HepG2 (cell line): ENCODE measurements around the gene KIF22. TPM values are rescaled to one million over a fixed set of nuclear protein-coding genes. Genes with fewer than 3 reads are reported as not detected.

Source experiments
- ATAC-seq: fragments of 200-7000 bp; cut with Tn5 transposase; 3 replicates; pipeline ENCODE4 v1.9.1; 2020; ENCODE audit warnings: mild to moderate bottlenecking, moderate library complexity
- BruUV-seq: library from RNA; stranded (reverse); fragments of 400-500 nt; replicated peaks from 2 replicates; lab custom pipeline; 2021; lab: Mats Ljungman, UMichigan
- CTCF ChIA-PET: fragments of 300-600 bp; formaldehyde crosslinking; extraction: SDS; loops from one replicate; lab custom pipeline; 2021; ENCODE audit warnings: low total read pairs, inconsistent platforms, low intra/inter-chr PET ratio; lab: Yijun Ruan, JAX
- POLR2A ChIA-PET: fragments of 350-600 bp; sonication (Branson Sonifier 250); formaldehyde crosslinking; loops from one replicate; lab custom pipeline; 2020; ENCODE audit warnings: antibody characterized with exemption, inconsistent platforms; lab: Yijun Ruan, JAX
- DNase-seq: peaks from one replicate; pipeline ENCODE4 v3.0.0-alpha.2; 2015; ENCODE audit warnings: low spot score
- FAIRE-seq: peaks from 3 replicates; lab custom pipeline; 2011; peaks lifted over from hg19 to GRCh38; lab: Jason Lieb, UNC
- H2AFZ ChIP-seq: one replicate; pipeline ENCODE4 v1.6.1; 2011; ENCODE audit warnings: low read length, inconsistent platforms
- H3K27ac ChIP-seq: fragments of 300-600 bp; 3 replicates; pipeline ENCODE4 v1.8.0; 2011; ENCODE audit warnings: mixed run types, mild to moderate bottlenecking, mixed read lengths, low read length, inconsistent platforms; ENCODE audit not compliant: insufficient read depth; ENCODE audit errors: extremely low read length
- H3K27me3 ChIP-seq, 2 experiments: fragments of 200-600 bp in 1 of 2; 2 replicates in 1 of 2; 3 replicates in 1 of 2; pipeline versions ENCODE4 v1.6.0 to v1.8.0; 2011; ENCODE audit warnings: low read length in 2 of 2, mild to moderate bottlenecking in 2 of 2, moderate library complexity in 2 of 2, inconsistent platforms in 1 of 2; ENCODE audit not compliant: insufficient read depth in 2 of 2, control insufficient read depth in 1 of 2
- H3K36me3 ChIP-seq, 2 experiments: fragments of 200-600 bp in 1 of 2; replicated peaks in 1 of 2; 2 replicates in 1 of 2; 3 replicates in 1 of 2; pipeline versions ENCODE4 v1.5.1 to v1.8.0; 2011; ENCODE audit warnings: low read length in 2 of 2, inconsistent platforms in 1 of 2; ENCODE audit not compliant: insufficient read depth in 2 of 2, control insufficient read depth in 1 of 2
- H3K4me1 ChIP-seq: 2 replicates; pipeline ENCODE4 v1.5.1; 2012; ENCODE audit warnings: low read length, inconsistent platforms; ENCODE audit not compliant: insufficient read depth
- H3K4me2 ChIP-seq: 2 replicates; pipeline ENCODE4 v1.6.0; 2011; ENCODE audit warnings: low read depth, low read length, inconsistent platforms
- H3K4me3 ChIP-seq, 3 experiments: fragments of 200-600 bp in 1 of 3; sonication (generic), shearing (Covaris generic) in 1 of 3; replicated peaks in 1 of 3; 2 replicates each; pipeline ENCODE4 v1.5.1; 2011 to 2016; ENCODE audit warnings: low read length in 3 of 3, inconsistent platforms in 2 of 3, low read depth in 2 of 3, mild to moderate bottlenecking in 2 of 3, control low read depth in 1 of 3, mixed read lengths in 1 of 3; ENCODE audit not compliant: insufficient read depth in 1 of 3
- H3K79me2 ChIP-seq: one replicate; pipeline ENCODE4 v1.6.1; 2011; ENCODE audit warnings: low read length, inconsistent platforms; ENCODE audit not compliant: insufficient read depth
- H3K9ac ChIP-seq: 2 replicates; pipeline ENCODE4 v1.6.0; 2011; ENCODE audit warnings: mild to moderate bottlenecking, low read depth, low read length, inconsistent platforms; ENCODE audit not compliant: insufficient read depth
- H3K9me3 ChIP-seq: 2 replicates; pipeline ENCODE4 v1.5.1; 2012; ENCODE audit warnings: mild to moderate bottlenecking, low read length
- H4K20me1 ChIP-seq: 2 replicates; pipeline ENCODE4 v1.6.0; 2011; ENCODE audit warnings: inconsistent platforms, mild to moderate bottlenecking, low read length, moderate library complexity; ENCODE audit not compliant: insufficient read depth
- ARID4A ChIP-seq: sonication (generic); formaldehyde crosslinking; IDR thresholded peaks from 2 replicates; pipeline ENCODE4 v1.5.0; 2020; ENCODE audit warnings: mild to moderate bottlenecking, missing genetic modification reagents, borderline replicate concordance
- ARNT2 ChIP-seq: sonication (generic); formaldehyde crosslinking; IDR thresholded peaks from 2 replicates; pipeline ENCODE4 v1.8.0; 2022; ENCODE audit warnings: mild to moderate bottlenecking, low read depth, missing genetic modification reagents, moderate library complexity
- EHMT2 ChIP-seq: fragments of 200-600 bp; sonication (generic); IDR thresholded peaks from 2 replicates; pipeline ENCODE4 v1.7.0; 2017; ENCODE audit warnings: antibody characterized with exemption, low read depth, low read length, borderline replicate concordance
- FOXP1 ChIP-seq, 2 experiments: fragments of 450-650 bp in 1 of 2; IDR thresholded peaks; 2 replicates each; pipeline ENCODE4 v1.6.1; 2017 to 2018; ENCODE audit warnings: antibody characterized with exemption in 1 of 2
- HIVEP1 ChIP-seq: sonication (generic); formaldehyde crosslinking; IDR thresholded peaks from 2 replicates; pipeline ENCODE4 v1.4.0; 2020; ENCODE audit warnings: mild to moderate bottlenecking, missing genetic modification reagents
- IRX3 ChIP-seq: sonication (generic); formaldehyde crosslinking; IDR thresholded peaks from 2 replicates; pipeline ENCODE4 v1.8.1; 2023; ENCODE audit warnings: mild to moderate bottlenecking, low read depth, missing genetic modification reagents, borderline replicate concordance
- MEIS1 ChIP-seq: sonication (generic); formaldehyde crosslinking; IDR thresholded peaks from 2 replicates; pipeline ENCODE4 v1.9.0; 2021; ENCODE audit warnings: mild to moderate bottlenecking, missing genetic modification reagents, moderate library complexity, borderline replicate concordance
- THYN1 ChIP-seq: sonication (generic); formaldehyde crosslinking; IDR thresholded peaks from 2 replicates; pipeline ENCODE4 v1.8.1; 2023; ENCODE audit warnings: low read depth, mild to moderate bottlenecking, moderate library complexity, missing genetic modification reagents, borderline replicate concordance
- ZFP62 ChIP-seq: sonication (generic); formaldehyde crosslinking; IDR thresholded peaks from 2 replicates; pipeline ENCODE4 v1.4.0; 2020; ENCODE audit warnings: missing genetic modification reagents
- ZFP82 ChIP-seq: sonication (generic); formaldehyde crosslinking; IDR thresholded peaks from 2 replicates; pipeline ENCODE4 v1.5.1; 2020; ENCODE audit warnings: mild to moderate bottlenecking, missing genetic modification reagents, borderline replicate concordance
- ZNF12 ChIP-seq: sonication (generic); formaldehyde crosslinking; IDR thresholded peaks from 2 replicates; pipeline ENCODE4 v1.5.0; 2020; ENCODE audit warnings: missing genetic modification reagents
- ZNF143 ChIP-seq: sonication (generic); formaldehyde crosslinking; IDR thresholded peaks from 2 replicates; pipeline ENCODE4 v1.4.0; 2020; ENCODE audit warnings: missing genetic modification reagents
- ZNF160 ChIP-seq: sonication (generic); formaldehyde crosslinking; IDR thresholded peaks from 2 replicates; pipeline ENCODE4 v1.8.0; 2022; ENCODE audit warnings: mild to moderate bottlenecking, inconsistent platforms, missing genetic modification reagents
- ZNF33A ChIP-seq: sonication (generic); formaldehyde crosslinking; IDR thresholded peaks from 2 replicates; pipeline ENCODE4 v1.5.1; 2020; ENCODE audit warnings: missing genetic modification reagents, mild to moderate bottlenecking, moderate library complexity, borderline replicate concordance
- ZNF44 ChIP-seq: sonication (generic); formaldehyde crosslinking; IDR thresholded peaks from 2 replicates; pipeline ENCODE4 v1.5.1; 2020; ENCODE audit warnings: mild to moderate bottlenecking, missing genetic modification reagents
- ZNF549 ChIP-seq: sonication (generic); formaldehyde crosslinking; IDR thresholded peaks from 2 replicates; pipeline ENCODE4 v1.5.0; 2020; ENCODE audit warnings: missing genetic modification reagents
- ZNF660 ChIP-seq: sonication (generic); formaldehyde crosslinking; IDR thresholded peaks from 2 replicates; pipeline ENCODE4 v1.5.1; 2020; ENCODE audit warnings: mild to moderate bottlenecking, low read depth, missing genetic modification reagents, borderline replicate concordance
- WGBS: methylation state at CpG from one replicate; pipeline ENCODE4 v1.1.6; 2017; ENCODE audit warnings: low lambda C conversion rate; 5-methylcytosine and 5-hydroxymethylcytosine counted together
- in situ Hi-C: cut with HindIII; loops from 2 replicates; pipeline ENCODE4 v1.10.0; 2017; ENCODE audit warnings: low pct_unique_long_range_greater_than_20kb; ENCODE audit not compliant: extremely low pct_ligation_motif_present
- intact Hi-C: fragments of 100-400 bp; cut with micrococcal nuclease; formaldehyde crosslinking; loops from one replicate; pipeline ENCODE4 v1.10.0; 2022; ENCODE audit not compliant: unreplicated experiment
- polyA plus RNA-seq, 8 experiments: library from polyadenylated mRNA; depleted of rRNA in 3 of 8; stranded (reverse) in 7 of 8; unstranded in 1 of 8; fragments of >200 nt; fragmentation: Illumina TruSeq in 4 of 8; extraction: Trizol in 4 of 8; gene quantifications; 2 replicates each; pipeline versions ENCODE4 v1.2.1 to v1.2.3, GENCODE V29; 2011 to 2016; ENCODE audit warnings: low read depth in 4 of 8, missing spikeins in 1 of 8, mixed read lengths in 1 of 8; ENCODE audit not compliant: insufficient read depth in 1 of 8
- total RNA-seq, 5 experiments: library from RNA; depleted of rRNA; stranded (reverse); fragments of >200 nt; fragmentation: Illumina TruSeq; extraction: Trizol; gene quantifications; 2 replicates each; pipeline ENCODE4 v1.2.3, GENCODE V29; 2016; ENCODE audit warnings: low read depth in 1 of 5
- TF ChIP-seq, protein P1 (sequence below): sonication (generic); formaldehyde crosslinking; IDR thresholded peaks from 2 replicates; pipeline ENCODE4 v1.4.0; 2020; ENCODE audit warnings: missing genetic modification reagents, borderline replicate concordance

KIF22 gene
- total and polyA plus RNA-seq, 2 of the 13 experiments (the other 11 are each of a cell fraction or from before 2014, with no cell fraction given): 95.8 to 118 TPM

- H3K9ac ChIP-seq: peak overlapping the region; percentile 56
- no TSS peak for BruUV-seq
- TF ChIP-seq EHMT2: no peak
- no peak for TF ChIP-seq HIVEP1 (CRISPR knock-in tag)
- no peak for TF ChIP-seq ARNT2 (CRISPR knock-in tag)
- TF ChIP-seq ZNF549 (CRISPR knock-in tag): no peak
- TF ChIP-seq ARID4A (CRISPR knock-in tag): 0 out of 2 replicates have a peak, but pooled peaks have one; percentile 17
- TF ChIP-seq ZFP82 (CRISPR knock-in tag): no peak
- TF ChIP-seq ZNF44 (CRISPR knock-in tag): no peak
- TF ChIP-seq ZNF33A (CRISPR knock-in tag): no peak
- TF ChIP-seq ZNF660 (CRISPR knock-in tag): no peak
- no peak for TF ChIP-seq IRX3 (CRISPR knock-in tag)
- no peak for TF ChIP-seq ZNF12 (CRISPR knock-in tag)
- no peak for TF ChIP-seq MEIS1
- no peak for TF ChIP-seq ZNF160 (CRISPR knock-in tag)
- TF ChIP-seq FOXP1 (IDR thresholded peaks at IDR 0.05): no peak
- TF ChIP-seq FOXP1 (CRISPR knock-in tag; IDR thresholded peaks at IDR 0.05): no peak
- no peak for TF ChIP-seq THYN1 (CRISPR knock-in tag)
- TF ChIP-seq ZFP62 (CRISPR knock-in tag): no peak
- TF ChIP-seq, protein P1, sequence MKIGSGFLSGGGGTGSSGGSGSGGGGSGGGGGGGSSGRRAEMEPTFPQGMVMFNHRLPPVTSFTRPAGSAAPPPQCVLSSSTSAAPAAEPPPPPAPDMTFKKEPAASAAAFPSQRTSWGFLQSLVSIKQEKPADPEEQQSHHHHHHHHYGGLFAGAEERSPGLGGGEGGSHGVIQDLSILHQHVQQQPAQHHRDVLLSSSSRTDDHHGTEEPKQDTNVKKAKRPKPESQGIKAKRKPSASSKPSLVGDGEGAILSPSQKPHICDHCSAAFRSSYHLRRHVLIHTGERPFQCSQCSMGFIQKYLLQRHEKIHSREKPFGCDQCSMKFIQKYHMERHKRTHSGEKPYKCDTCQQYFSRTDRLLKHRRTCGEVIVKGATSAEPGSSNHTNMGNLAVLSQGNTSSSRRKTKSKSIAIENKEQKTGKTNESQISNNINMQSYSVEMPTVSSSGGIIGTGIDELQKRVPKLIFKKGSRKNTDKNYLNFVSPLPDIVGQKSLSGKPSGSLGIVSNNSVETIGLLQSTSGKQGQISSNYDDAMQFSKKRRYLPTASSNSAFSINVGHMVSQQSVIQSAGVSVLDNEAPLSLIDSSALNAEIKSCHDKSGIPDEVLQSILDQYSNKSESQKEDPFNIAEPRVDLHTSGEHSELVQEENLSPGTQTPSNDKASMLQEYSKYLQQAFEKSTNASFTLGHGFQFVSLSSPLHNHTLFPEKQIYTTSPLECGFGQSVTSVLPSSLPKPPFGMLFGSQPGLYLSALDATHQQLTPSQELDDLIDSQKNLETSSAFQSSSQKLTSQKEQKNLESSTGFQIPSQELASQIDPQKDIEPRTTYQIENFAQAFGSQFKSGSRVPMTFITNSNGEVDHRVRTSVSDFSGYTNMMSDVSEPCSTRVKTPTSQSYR: no peak
- no peak for TF ChIP-seq ZNF143 (CRISPR knock-in tag)
Observed at GRCh38 chr16:29821643-29822115, 31.1 kb downstream of the KIF22 start.

More at GRCh38 chr16:29821643-29822115, 31.1 kb downstream of the KIF22 start:
- Histone ChIP-seq H3K4me2 (peak overlapping the region; percentile 86), H3K27me3 (no peaks in the 10 kb centered on the region; a peak in 2 of 5 replicates), H3K79me2 (peaks cover 25% of the 10 kb centered on the region), H3K36me3 (peaks cover 0 to 9% of the 10 kb centered on the region in 2 experiments; a peak in 2 of 5 replicates), H3K27ac (peak overlapping the region; percentile 53), H3K4me1 (peaks cover 98% of the 10 kb centered on the region), H4K20me1 (peaks cover 5% of the 10 kb centered on the region; the same call in 1 of the 2 replicates), H2AFZ (no peak overlapping the region), H3K9me3 (no peaks in the 10 kb centered on the region), H3K4me3 (peak overlapping the region; percentile 59 to 71 (median 71))
- ChIA-PET POLR2A (interaction anchor here (0.6 to 7.0 kb wide), 15 partner anchors 5 to 78 kb away, joined by 3 to 145 read pairs (median 6); partner anchors contain the start of genes ASPHD1, CDIPT, KIF22 and PRRT2), CTCF (interaction anchor here (3.3 kb wide), 1 partner anchor 27 kb away, joined by 12 read pairs; no protein-coding TSS in a partner anchor)
- DNase-seq: no peak
- FAIRE-seq: no peak
- 26% methylated on average over 7 of the region's 7 CpGs for WGBS
- ATAC-seq: 0 out of 3 replicates have a peak, but pooled peaks have one; percentile 3
- in situ Hi-C loops: loop anchor here (25.0 kb wide), 1 partner anchor 841 kb away; the partner anchor contains the start of genes FBRS and PRR14
- intact Hi-C loops: no loop called here
